ENCODE results near the gene KLHL36.

Gene KLHL36

GRCh38 chr16:84643674-84644073 is 4.6 kb upstream of the KLHL36 start:
- DNase-seq (ENCODE audit: low read depth, low spot score): no peak

DNA sequence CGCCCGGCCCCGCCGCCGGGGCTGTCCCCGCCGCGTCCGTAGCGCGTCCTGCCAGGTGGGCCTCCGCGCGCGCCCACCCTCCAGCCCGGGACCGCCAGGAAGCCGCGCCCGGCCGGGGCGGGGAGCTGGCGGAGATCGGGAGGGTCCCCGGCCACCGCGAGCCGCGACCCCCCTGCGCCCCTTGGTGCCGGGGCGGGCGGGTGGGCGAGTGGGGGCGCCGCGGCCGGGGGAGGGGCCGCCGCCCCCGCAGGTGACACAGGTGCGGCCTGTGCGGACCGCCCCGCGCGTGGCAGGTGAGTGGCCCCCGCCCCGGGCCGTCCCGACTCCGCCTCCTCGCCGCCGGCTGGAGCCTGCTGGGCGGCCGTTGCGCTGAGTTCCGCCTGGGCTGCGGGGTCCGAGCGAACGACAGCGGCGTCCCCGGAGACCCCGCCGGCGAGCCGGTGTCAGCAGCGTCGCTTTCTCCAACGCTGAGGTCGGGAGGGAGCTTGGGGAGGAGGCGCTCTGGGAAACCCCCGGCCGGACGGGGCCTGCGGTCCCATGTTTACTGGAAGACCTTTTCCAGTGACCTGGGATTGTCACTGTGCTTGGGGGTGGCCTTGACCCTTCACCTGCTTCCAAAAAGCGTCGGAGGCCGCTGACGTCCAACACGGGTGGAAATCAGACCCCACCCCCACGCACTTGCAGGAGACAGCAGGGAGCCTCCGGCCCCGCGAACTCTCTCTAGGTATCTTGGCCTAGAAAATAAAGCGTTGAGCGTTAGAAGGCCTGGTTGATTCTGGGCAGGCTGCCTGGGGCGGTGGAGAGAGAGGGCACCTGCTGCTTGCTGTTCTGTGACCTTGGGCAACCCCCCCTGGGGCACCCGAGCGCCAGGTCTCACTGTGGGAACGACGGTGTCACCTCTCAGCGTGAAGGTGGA is 542 bp downstream of the KLHL36 start:
- no peak for DNase-seq (ENCODE audit: low read depth, low spot score)

- DNase-seq (ENCODE audit: low read depth, low spot score): no peak
Observed at GRCh38 chr16:84649511-84649861, 1.2 kb downstream of the KLHL36 start.

DNA sequence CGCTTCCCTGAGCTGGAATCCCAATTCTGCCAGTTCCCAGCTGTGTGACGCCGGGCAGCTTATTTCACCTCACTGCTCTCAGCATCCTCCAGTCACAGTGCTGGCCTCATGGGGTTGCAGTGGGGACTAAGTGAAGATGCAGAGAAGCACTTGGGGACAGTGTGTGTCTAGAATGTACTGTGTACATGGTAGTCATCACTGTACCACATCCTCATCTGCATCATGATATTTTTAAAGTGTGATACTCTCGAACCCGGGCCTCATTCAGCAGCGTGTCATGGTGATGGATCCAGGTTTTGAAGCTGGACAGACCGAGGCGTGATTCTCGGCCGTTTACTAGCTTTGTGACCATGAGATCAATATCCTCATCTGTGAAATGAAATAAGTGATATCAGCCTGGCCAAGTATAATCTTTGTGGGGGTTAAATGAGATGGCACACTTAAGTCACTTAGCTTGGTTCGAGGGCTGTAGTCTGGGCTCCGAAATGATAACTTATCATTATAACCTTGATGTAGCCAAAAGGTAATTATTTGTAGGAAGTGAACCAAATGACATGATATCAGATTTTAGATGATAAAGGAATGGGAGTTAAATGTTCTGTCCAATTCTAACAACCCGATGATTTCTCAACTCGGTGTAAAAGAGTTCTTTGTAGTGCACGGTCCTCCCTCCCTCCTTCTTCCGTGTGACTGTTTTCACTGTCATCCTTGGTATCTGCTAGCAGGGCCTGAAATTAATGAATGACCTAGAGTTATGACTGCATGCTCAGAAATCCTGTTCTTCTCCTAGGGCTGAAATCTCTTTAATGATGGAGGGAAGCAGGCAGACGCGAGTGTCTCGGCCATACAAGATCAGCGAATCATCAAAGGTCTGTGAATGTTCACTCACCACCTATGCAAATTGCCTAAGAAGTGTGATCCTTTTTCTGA is 2.0 kb downstream of the KLHL36 start:
- no peak for DNase-seq (ENCODE audit: low read depth, low spot score)

GRCh38 chr16:84652566-84652965 is 4.3 kb downstream of the KLHL36 start:
- DNase-seq (ENCODE audit: low read depth, low spot score): no peak

GRCh38 chr16:84654238-84654637 is 5.9 kb downstream of the KLHL36 start:
- no peak for DNase-seq (ENCODE audit: low read depth, low spot score)

GRCh38 chr16:84654998-84655397 is 6.7 kb downstream of the KLHL36 start:
- no peak for DNase-seq (ENCODE audit: low read depth, low spot score)

DNA sequence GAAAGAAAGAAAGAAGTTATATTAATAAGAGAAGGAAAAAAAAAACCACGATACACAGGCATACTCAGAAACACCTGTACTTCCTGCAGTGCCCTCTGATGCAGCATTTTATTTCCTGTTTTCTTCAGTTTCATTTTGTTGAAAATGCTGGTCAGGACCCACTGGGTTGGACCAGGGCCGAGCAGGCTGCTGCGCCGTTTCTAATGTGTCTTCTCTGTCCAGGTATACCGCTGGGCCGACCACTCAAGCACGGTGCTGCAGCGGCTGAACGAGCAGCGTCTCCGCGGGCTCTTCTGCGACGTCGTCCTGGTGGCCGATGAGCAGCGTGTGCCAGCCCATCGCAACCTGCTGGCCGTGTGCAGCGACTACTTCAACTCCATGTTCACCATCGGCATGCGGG is 8.3 kb downstream of the KLHL36 start:
- DNase-seq (ENCODE audit: low read depth, low spot score): no peak

- no peak for DNase-seq (ENCODE audit: low read depth, low spot score)
Observed at GRCh38 chr16:84657229-84657837, 9.0 kb downstream of the KLHL36 start.

- no peak for DNase-seq (ENCODE audit: low read depth, low spot score)
Observed at GRCh38 chr16:84658690-84659089, 10.4 kb downstream of the KLHL36 start.

DNA sequence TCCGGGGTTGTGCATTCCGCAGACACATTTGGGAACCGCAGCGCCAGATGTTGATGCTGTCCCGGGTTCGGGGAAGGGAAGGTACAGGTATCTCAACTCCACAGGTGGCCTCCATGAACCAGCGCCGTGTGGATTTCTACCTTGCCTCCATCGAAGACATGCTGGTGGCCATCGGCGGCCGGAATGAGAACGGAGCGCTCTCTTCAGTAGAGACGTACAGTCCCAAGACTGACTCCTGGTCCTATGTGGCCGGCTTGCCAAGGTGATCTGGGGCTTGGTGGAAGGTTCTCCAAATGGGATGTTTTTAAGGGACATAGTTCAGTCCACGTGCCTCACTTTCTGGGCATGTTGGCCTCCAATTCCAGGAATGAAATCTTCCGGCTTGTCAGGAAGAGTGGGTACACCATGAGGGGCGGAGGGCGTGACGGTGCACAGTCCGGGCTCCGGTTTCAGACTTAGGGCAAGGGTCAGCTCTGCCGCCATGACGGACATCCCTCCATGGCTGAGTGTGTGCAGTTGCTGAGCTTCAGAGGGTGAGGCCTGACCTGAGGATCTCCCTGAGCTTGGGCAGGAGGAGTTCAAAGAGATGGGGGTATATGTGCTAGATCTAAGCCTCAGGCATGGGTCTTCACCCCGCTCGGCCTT is 11.5 kb downstream of the KLHL36 start:
- no peak for DNase-seq (ENCODE audit: low read depth, low spot score)

GRCh38 chr16:84660973-84661372 is 12.7 kb downstream of the KLHL36 start:
- no peak for DNase-seq (ENCODE audit: low read depth, low spot score)

DNA sequence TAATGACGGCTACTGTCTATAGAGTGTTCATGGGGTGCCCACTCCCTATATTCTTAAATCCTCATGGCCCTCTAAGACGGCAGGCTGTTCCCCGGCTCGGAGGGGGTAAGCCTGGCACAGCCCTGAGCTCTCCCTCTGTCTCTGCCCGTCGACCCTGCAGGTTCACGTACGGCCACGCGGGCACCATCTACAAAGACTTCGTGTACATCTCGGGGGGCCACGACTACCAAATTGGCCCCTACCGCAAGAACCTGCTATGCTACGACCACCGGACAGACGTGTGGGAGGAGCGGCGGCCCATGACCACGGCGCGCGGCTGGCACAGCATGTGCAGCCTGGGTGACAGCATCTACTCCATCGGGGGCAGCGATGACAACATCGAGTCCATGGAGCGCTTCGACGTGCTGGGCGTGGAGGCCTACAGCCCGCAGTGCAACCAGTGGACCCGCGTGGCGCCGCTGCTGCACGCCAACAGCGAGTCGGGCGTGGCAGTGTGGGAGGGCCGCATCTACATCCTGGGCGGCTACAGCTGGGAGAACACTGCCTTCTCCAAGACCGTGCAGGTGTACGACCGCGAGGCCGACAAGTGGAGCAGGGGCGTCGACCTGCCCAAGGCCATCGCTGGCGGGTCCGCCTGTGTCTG is 13.2 kb downstream of the KLHL36 start:
- no peak for DNase-seq (ENCODE audit: low read depth, low spot score)

GRCh38 chr16:84662471-84662870 is 14.2 kb downstream of the KLHL36 start:
- DNase-seq (ENCODE audit: low read depth, low spot score): no peak

GRCh38 chr16:84663433-84664101 is 15.3 kb downstream of the KLHL36 start:
- DNase-seq (ENCODE audit: low read depth, low spot score): no peak

- DNase-seq (ENCODE audit: low read depth, low spot score): no peak
Observed at GRCh38 chr16:84665359-84665758, 17.0 kb downstream of the KLHL36 start.

GRCh38 chr16:84665843-84666242 is 17.5 kb downstream of the KLHL36 start:
- DNase-seq (ENCODE audit: low read depth, low spot score): no peak

DNA sequence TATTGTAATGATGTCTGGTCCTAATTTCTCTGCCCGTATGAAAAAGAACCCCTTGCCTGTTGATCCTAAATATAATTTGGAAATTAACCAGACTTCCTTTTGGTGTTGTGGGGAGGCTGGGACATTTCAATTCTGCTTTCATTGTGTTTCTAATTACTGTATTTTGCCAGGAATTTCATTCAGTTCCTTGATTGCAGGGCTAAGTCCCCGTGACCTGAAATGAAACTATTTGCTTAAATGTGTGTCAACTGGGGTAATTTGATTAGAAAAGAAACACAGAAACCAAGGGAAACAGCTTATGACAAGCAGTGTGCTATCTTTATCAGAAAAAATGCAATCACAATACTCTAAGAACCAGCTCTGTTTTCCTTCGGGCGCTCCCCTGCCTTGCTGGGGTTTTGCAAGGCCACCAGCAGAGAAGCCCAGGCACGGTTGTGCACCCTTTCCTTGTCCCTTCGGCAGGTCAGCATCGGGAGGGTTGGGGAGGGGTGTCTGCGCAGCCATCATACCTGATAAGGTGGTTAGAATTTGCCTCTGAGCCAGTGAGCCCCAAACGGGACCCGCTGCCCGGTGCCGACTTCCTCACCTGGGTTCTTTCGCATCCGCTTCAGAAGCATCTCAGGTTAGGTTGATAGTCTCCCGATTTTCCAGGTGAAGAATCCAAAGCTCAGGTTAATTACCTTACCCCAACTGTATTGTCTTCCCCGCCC is 19.4 kb downstream of the KLHL36 start:
- no peak for DNase-seq (ENCODE audit: low read depth, low spot score)

- DNase-seq (ENCODE audit: low read depth, low spot score): no peak
Observed at GRCh38 chr16:84670063-84670462, 21.8 kb downstream of the KLHL36 start.
